OCI-LY3 (cell line): Measurements from ENCODE around the gene SSX4B.
"Not testable (repeated sequence)": the region's sequence is repeated elsewhere in the genome, so short reads cannot be mapped to it uniquely, and the experiment has no call there.

ENCODE experiments used
- EZH2phosphoT487 ChIP-seq: fragments of 200-600 bp; shearing (Covaris generic); IDR thresholded peaks from 2 replicates; pipeline ENCODE4 v1.6.1; 2018; ENCODE audit warnings: antibody characterized with exemption, mixed run types, low read depth
- TF ChIP-seq, protein P1 (sequence below): fragments of 200-600, 300-600 bp; sonication (generic); IDR thresholded peaks from 2 replicates; pipeline ENCODE4 v1.5.1; 2014; ENCODE audit warnings: antibody characterized with exemption, low read length, low read depth

DNA sequence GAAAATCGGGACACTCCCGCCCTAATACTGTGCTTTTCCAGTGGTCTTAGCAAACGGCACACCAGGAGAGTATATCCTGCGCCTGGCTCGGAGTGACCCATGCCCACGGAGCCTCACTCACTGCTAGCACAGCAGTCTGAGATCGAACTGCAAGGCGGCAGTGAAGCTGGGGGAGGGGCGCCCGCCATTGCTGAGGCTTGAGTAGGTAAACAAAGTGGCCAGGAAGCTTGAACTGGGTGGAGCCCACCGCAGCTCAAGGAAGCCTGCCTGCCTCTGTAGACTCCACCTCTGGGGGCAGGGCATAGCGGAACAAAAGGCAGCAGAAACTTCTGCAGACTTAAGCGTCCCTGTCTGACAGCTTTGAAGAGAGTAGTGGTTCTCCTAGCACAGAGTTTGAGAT, 22.0 kb upstream of the SSX4B start:
- TF ChIP-seq, protein P1, sequence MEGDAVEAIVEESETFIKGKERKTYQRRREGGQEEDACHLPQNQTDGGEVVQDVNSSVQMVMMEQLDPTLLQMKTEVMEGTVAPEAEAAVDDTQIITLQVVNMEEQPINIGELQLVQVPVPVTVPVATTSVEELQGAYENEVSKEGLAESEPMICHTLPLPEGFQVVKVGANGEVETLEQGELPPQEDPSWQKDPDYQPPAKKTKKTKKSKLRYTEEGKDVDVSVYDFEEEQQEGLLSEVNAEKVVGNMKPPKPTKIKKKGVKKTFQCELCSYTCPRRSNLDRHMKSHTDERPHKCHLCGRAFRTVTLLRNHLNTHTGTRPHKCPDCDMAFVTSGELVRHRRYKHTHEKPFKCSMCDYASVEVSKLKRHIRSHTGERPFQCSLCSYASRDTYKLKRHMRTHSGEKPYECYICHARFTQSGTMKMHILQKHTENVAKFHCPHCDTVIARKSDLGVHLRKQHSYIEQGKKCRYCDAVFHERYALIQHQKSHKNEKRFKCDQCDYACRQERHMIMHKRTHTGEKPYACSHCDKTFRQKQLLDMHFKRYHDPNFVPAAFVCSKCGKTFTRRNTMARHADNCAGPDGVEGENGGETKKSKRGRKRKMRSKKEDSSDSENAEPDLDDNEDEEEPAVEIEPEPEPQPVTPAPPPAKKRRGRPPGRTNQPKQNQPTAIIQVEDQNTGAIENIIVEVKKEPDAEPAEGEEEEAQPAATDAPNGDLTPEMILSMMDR, result not testable (repeated sequence)
- TF ChIP-seq EZH2phosphoT487, result not testable (repeated sequence)
